Gastrocnemius medialis (tissue), 4 donors: ENCODE results near the gene PIERCE2.
"Not testable (repeated sequence)": the region's sequence is repeated elsewhere in the genome, so short reads cannot be mapped to it uniquely, and the experiment has no call there.

ENCODE experiments used
- POLR2A ChIP-seq, 2 donors: fragments of 450-650 bp; IDR thresholded peaks; one replicate each; pipeline ENCODE4 v1.6.1; 2017; ENCODE audit warnings: antibody characterized with exemption in 2 of 2, mild to moderate bottlenecking in 2 of 2, moderate library complexity in 2 of 2
- TF ChIP-seq, protein P1 (sequence below), 5 experiments: fragments of 450-650 bp in 3 of 5; fragments of 200-600 bp in 2 of 5; sonication (generic) in 2 of 5; IDR thresholded peaks in 4 of 5; conservative IDR thresholded peaks in 1 of 5; 1 replicate in 4 of 5; 2 replicates in 1 of 5; pipeline ENCODE4 v1.5.1; 2016 to 2019; ENCODE audit warnings: antibody characterized with exemption in 5 of 5, mild to moderate bottlenecking in 3 of 5, moderate library complexity in 3 of 5

DNA sequence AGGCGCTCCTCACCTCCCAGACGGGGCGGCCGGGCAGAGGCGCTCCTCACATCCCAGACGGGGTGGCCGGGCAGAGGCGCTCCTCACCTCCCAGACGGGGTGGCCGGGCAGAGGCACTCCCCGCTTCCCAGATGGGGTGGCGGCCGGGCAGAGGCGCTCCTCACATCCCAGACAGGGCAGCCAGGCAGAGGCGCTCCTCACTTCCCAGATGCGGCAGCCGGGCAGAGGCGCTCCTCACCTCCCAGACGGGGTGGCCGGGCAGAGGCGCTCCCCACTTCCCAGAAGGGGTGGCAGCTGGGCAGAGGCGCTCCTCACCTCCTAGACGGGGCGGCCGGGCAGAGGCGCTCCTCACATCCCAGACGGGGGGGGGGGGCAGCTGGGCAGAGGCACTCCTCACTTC is 37.6 kb downstream of the PIERCE2 start:
- TF ChIP-seq, protein P1, sequence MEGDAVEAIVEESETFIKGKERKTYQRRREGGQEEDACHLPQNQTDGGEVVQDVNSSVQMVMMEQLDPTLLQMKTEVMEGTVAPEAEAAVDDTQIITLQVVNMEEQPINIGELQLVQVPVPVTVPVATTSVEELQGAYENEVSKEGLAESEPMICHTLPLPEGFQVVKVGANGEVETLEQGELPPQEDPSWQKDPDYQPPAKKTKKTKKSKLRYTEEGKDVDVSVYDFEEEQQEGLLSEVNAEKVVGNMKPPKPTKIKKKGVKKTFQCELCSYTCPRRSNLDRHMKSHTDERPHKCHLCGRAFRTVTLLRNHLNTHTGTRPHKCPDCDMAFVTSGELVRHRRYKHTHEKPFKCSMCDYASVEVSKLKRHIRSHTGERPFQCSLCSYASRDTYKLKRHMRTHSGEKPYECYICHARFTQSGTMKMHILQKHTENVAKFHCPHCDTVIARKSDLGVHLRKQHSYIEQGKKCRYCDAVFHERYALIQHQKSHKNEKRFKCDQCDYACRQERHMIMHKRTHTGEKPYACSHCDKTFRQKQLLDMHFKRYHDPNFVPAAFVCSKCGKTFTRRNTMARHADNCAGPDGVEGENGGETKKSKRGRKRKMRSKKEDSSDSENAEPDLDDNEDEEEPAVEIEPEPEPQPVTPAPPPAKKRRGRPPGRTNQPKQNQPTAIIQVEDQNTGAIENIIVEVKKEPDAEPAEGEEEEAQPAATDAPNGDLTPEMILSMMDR (IDR thresholded peaks at IDR 0.05 in 4 of 5, conservative IDR thresholded peaks at IDR 0.05 in 1 of 5) = not testable (repeated sequence)
- TF ChIP-seq POLR2A (IDR thresholded peaks at IDR 0.05) = not testable (repeated sequence)
